ENCODE measurements around the gene FHOD1. TPM values are rescaled to one million over a fixed set of nuclear protein-coding genes. Genes with fewer than 3 reads are reported as not detected.

Gene FHOD1
- polyA plus RNA-seq, 3 donors = 34.4 to 47.7 (median 46.9) TPM

- no peak for DNase-seq (ENCODE audit: extremely low read depth in 1 of 11, low read depth in 9 of 11, low spot score in 4 of 11)
Measured at GRCh38 chr16:67256701-67257230, 9.5 kb upstream of the FHOD1 start.

- DNase-seq (ENCODE audit: extremely low read depth in 1 of 11, low read depth in 9 of 11, low spot score in 4 of 11) = no peak
Measured at GRCh38 chr16:67255553-67256221, 8.4 kb upstream of the FHOD1 start.

- no peak for DNase-seq (ENCODE audit: extremely low read depth in 1 of 11, low read depth in 9 of 11, low spot score in 4 of 11)
Measured at GRCh38 chr16:67254801-67255552, 7.7 kb upstream of the FHOD1 start.

- no peak for DNase-seq (ENCODE audit: extremely low read depth in 1 of 11, low read depth in 9 of 11, low spot score in 4 of 11)
Measured at GRCh38 chr16:67252609-67253497, 5.6 kb upstream of the FHOD1 start.

- no peak for DNase-seq (ENCODE audit: extremely low read depth in 1 of 11, low read depth in 9 of 11, low spot score in 4 of 11)
Measured at GRCh38 chr16:67250045-67250327, 2.7 kb upstream of the FHOD1 start.

- DNase-seq (ENCODE audit: extremely low read depth in 1 of 11, low read depth in 9 of 11, low spot score in 4 of 11) = no peak
Measured at GRCh38 chr16:67249178-67250044, 2.1 kb upstream of the FHOD1 start.

GRCh38 chr16:67248401-67249177 is 1.3 kb upstream of the FHOD1 start, which contains the start of gene SLC9A5:
Gene SLC9A5 (plus strand): TSS chr16:67248979. CDS start chr16:67249015, 36 bp downstream.
- peak in 1 of 11 donors; percentile 19 for DNase-seq (ENCODE audit: extremely low read depth in 1 of 11, low read depth in 9 of 11, low spot score in 4 of 11)

- no peak for DNase-seq (ENCODE audit: extremely low read depth in 1 of 11, low read depth in 9 of 11, low spot score in 4 of 11)
Measured at GRCh38 chr16:67248073-67248400, 756 bp upstream of the FHOD1 start.

GRCh38 chr16:67246756-67247191 is 507 bp downstream of the FHOD1 start:
- peak in 3 of 11 donors; percentile 24 to 60 (median 41) for DNase-seq (ENCODE audit: extremely low read depth in 1 of 11, low read depth in 9 of 11, low spot score in 4 of 11)

GRCh38 chr16:67246081-67246755 is 1.1 kb downstream of the FHOD1 start:
- DNase-seq (ENCODE audit: extremely low read depth in 1 of 11, low read depth in 9 of 11, low spot score in 4 of 11) = peak; percentile 50 to 84 (median 73)

GRCh38 chr16:67245674-67246080 is 1.6 kb downstream of the FHOD1 start:
- peak in 1 of 11 donors; percentile 33 for DNase-seq (ENCODE audit: extremely low read depth in 1 of 11, low read depth in 9 of 11, low spot score in 4 of 11)

- no peak for DNase-seq (ENCODE audit: extremely low read depth in 1 of 11, low read depth in 9 of 11, low spot score in 4 of 11)
Measured at GRCh38 chr16:67245186-67245585, 2.1 kb downstream of the FHOD1 start.

GRCh38 chr16:67244387-67245185 is 2.7 kb downstream of the FHOD1 start:
- no peak for DNase-seq (ENCODE audit: extremely low read depth in 1 of 11, low read depth in 9 of 11, low spot score in 4 of 11)

GRCh38 chr16:67243481-67243880 is 3.8 kb downstream of the FHOD1 start:
- no peak for DNase-seq (ENCODE audit: extremely low read depth in 1 of 11, low read depth in 9 of 11, low spot score in 4 of 11)

- no peak for DNase-seq (ENCODE audit: extremely low read depth in 1 of 11, low read depth in 9 of 11, low spot score in 4 of 11)
Measured at GRCh38 chr16:67242138-67242730, 5.0 kb downstream of the FHOD1 start.

Data from renal cortex interstitium (tissue), 11 donors.